ENCODE results near the gene PRKAG3.

Gene PRKAG3

DNA sequence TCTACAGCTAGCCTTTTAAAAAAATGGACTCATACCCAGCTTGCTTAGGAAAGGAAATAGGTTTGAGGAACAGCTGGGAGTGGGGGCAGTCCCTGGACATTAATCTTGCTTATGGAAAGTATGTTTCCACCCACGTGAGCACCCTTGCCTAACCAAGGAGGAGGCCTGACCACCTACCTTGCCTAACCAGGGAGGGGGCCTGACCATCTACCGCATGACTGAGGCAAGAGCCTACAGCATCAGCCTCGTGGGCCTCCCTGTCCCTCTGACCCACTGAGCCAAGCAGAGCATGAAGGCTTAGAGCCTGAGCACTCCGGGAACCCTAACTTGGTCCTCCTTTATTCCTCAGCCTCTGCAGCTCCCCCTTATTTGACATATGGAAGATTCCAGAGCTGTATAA is 20.2 kb downstream of the PRKAG3 start:
- Histone ChIP-seq H3K27ac (no peak overlapping the region), H3K9me3 (ENCODE audit: low read depth, low read length) (no peaks in the 10 kb centered on the region), H3K4me3 (no peak overlapping the region), H3K9ac (ENCODE audit: insufficient read length) (no peak overlapping the region), H3K36me3 (ENCODE audit: insufficient read depth, low read length) (no peaks in the 10 kb centered on the region)
- no peak for DNase-seq (ENCODE audit: low read depth, low spot score)
- TF ChIP-seq EZH2 (IDR thresholded peaks at IDR 0.05), result no peak
- TF ChIP-seq POLR2AphosphoS5 (IDR thresholded peaks at IDR 0.05; ENCODE audit: borderline replicate concordance, low read depth, low read length), result no peak
- TF ChIP-seq FOXP2 (optimal IDR thresholded peaks at IDR 0.05; ENCODE audit: control extremely low read depth, extremely low read length, insufficient read depth), result no peak

GRCh38 chr2:218810256-218810655 is 21.3 kb downstream of the PRKAG3 start:
- TF ChIP-seq EZH2 (IDR thresholded peaks at IDR 0.05) (no peak), POLR2AphosphoS5 (IDR thresholded peaks at IDR 0.05; ENCODE audit: borderline replicate concordance, low read depth, low read length) (no peak), FOXP2 (optimal IDR thresholded peaks at IDR 0.05; ENCODE audit: control extremely low read depth, extremely low read length, insufficient read depth) (no peak)
- peak; percentile 44 for DNase-seq (ENCODE audit: low read depth, low spot score)
- Histone ChIP-seq H3K4me3 (no peak overlapping the region), H3K27ac (peak overlapping the region; percentile 58; the same call in 1 of the 2 replicates), H3K36me3 (ENCODE audit: insufficient read depth, low read length) (no peaks in the 10 kb centered on the region), H3K9ac (ENCODE audit: insufficient read length) (no peak overlapping the region), H3K9me3 (ENCODE audit: low read depth, low read length) (no peaks in the 10 kb centered on the region)

GRCh38 chr2:218809515-218809914 is 22.1 kb downstream of the PRKAG3 start:
- H3K4me3 ChIP-seq, result no peak overlapping the region
- TF ChIP-seq EZH2 (IDR thresholded peaks at IDR 0.05) (no peak), POLR2AphosphoS5 (IDR thresholded peaks at IDR 0.05; ENCODE audit: borderline replicate concordance, low read depth, low read length) (no peak), FOXP2 (optimal IDR thresholded peaks at IDR 0.05; ENCODE audit: control extremely low read depth, extremely low read length, insufficient read depth) (no peak)
- H3K9me3 ChIP-seq (ENCODE audit: low read depth, low read length), result 0 out of 2 replicates have a peak, but pooled peaks cover 3% of the 10 kb centered on the region
- DNase-seq (ENCODE audit: low read depth, low spot score), result no peak
- H3K36me3 ChIP-seq (ENCODE audit: insufficient read depth, low read length), result no peaks in the 10 kb centered on the region
- H3K27ac ChIP-seq, result no peak overlapping the region
- H3K9ac ChIP-seq (ENCODE audit: insufficient read length), result no peak overlapping the region

DNA sequence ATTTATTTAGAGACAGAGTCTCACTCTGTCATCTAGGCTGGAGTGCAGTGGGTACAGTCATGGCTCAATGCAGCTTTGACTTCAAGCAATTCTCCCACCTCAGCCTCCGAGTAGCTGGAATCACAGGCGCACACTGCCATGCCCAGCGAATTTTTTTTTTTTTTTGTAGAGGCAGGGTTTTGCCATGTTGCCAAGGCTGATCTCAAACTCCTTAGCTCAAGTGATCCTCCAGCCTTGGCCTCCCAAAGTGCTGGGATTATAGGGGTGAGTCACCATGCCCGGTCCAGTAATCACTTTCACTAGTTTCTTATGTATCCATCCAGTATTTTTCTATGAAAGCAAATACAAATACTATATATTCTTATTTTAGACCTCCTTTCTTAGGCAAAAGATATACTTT is 24.0 kb downstream of the PRKAG3 start:
- DNase-seq (ENCODE audit: low read depth, low spot score), result no peak
- TF ChIP-seq FOXP2 (optimal IDR thresholded peaks at IDR 0.05; ENCODE audit: control extremely low read depth, extremely low read length, insufficient read depth), result no peak
- no peak for TF ChIP-seq POLR2AphosphoS5 (IDR thresholded peaks at IDR 0.05; ENCODE audit: borderline replicate concordance, low read depth, low read length)
- no peak for TF ChIP-seq EZH2 (IDR thresholded peaks at IDR 0.05)
- Histone ChIP-seq H3K27ac (peak overlapping the region; percentile 53), H3K9ac (ENCODE audit: insufficient read length) (no peak overlapping the region), H3K9me3 (ENCODE audit: low read depth, low read length) (peaks cover 8% of the 10 kb centered on the region; the same call in 1 of the 2 replicates), H3K4me3 (no peak overlapping the region), H3K36me3 (ENCODE audit: insufficient read depth, low read length) (no peaks in the 10 kb centered on the region)

DNA sequence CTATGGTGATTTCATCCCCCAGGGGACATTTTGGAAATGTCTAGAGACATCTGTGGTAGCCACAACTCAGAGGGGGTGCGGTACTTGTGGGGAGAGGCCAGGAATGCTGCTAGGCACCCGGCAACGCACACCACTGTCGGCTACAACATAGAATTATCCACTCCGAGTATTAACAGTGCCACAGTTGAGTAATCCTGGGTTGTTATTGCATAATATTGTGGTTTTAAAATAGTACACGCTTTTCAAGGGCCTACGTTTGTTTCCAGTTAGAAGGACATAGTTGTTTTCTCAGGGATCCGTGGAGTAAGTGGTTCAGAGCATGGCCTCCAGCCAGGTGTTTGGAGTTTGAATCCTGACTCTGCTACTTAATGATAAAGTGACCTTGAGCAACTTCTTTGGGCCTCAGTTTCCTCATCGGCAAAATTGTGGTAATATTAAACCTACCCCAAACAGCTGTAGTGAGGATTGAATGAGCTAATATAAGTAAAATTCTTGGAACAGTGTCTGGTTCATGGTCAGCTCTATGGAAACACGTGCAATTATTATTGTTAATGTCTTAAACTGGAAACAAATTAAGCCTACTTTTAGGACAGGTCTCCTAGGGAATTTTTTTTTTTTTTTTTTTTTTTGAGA is 25.1 kb downstream of the PRKAG3 start:
- H3K9ac ChIP-seq (ENCODE audit: insufficient read length), result peak overlapping the region; percentile 65
- TF ChIP-seq EZH2 (IDR thresholded peaks at IDR 0.05) (no peak), POLR2AphosphoS5 (IDR thresholded peaks at IDR 0.05; ENCODE audit: borderline replicate concordance, low read depth, low read length) (peak; percentile 72), FOXP2 (optimal IDR thresholded peaks at IDR 0.05; ENCODE audit: control extremely low read depth, extremely low read length, insufficient read depth) (peak; percentile 62)
- H3K27ac ChIP-seq, result peak overlapping the region; percentile 97
- H3K4me3 ChIP-seq, result peak overlapping the region; percentile 65
- H3K36me3 ChIP-seq (ENCODE audit: insufficient read depth, low read length), result no peaks in the 10 kb centered on the region
- peak; percentile 99 for DNase-seq (ENCODE audit: low read depth, low spot score)
- H3K9me3 ChIP-seq (ENCODE audit: low read depth, low read length), result peaks cover 8% of the 10 kb centered on the region; the same call in 1 of the 2 replicates

GRCh38 chr2:218805627-218806026 is 26.0 kb downstream of the PRKAG3 start:
- TF ChIP-seq EZH2 (IDR thresholded peaks at IDR 0.05) (no peak), POLR2AphosphoS5 (IDR thresholded peaks at IDR 0.05; ENCODE audit: borderline replicate concordance, low read depth, low read length) (no peak), FOXP2 (optimal IDR thresholded peaks at IDR 0.05; ENCODE audit: control extremely low read depth, extremely low read length, insufficient read depth) (no peak)
- peak overlapping the region; percentile 65 for H3K9ac ChIP-seq (ENCODE audit: insufficient read length)
- peak overlapping the region; percentile 65 for H3K4me3 ChIP-seq
- no peaks in the 10 kb centered on the region for H3K36me3 ChIP-seq (ENCODE audit: insufficient read depth, low read length)
- DNase-seq (ENCODE audit: low read depth, low spot score), result peak; percentile 51
- peak overlapping the region; percentile 97 for H3K27ac ChIP-seq
- H3K9me3 ChIP-seq (ENCODE audit: low read depth, low read length), result peaks cover 8% of the 10 kb centered on the region; the same call in 1 of the 2 replicates

DNA sequence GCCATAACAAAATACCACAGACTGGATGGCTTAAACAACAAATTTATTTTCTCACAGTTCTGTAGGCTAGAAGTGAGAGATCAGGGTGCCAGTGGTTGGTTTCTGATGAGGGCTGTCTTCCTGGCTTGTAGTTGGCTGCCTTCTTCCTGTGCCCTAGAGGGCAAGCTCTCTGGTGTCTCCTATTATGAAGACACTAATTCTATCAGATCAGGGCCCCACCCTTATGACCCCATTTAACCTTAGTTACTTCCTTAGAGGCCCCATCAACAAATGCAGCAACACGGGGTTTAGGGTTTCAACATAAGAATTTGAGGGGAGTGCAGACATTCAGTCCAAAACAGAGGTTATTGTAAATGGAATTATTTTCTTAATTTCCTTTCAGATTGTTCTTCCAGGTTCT is 26.8 kb downstream of the PRKAG3 start:
- no peak overlapping the region for H3K4me3 ChIP-seq
- H3K9ac ChIP-seq (ENCODE audit: insufficient read length), result no peak overlapping the region
- H3K27ac ChIP-seq, result peak overlapping the region; percentile 97
- peaks cover 8% of the 10 kb centered on the region; the same call in 1 of the 2 replicates for H3K9me3 ChIP-seq (ENCODE audit: low read depth, low read length)
- no peak for DNase-seq (ENCODE audit: low read depth, low spot score)
- no peak for TF ChIP-seq FOXP2 (optimal IDR thresholded peaks at IDR 0.05; ENCODE audit: control extremely low read depth, extremely low read length, insufficient read depth)
- H3K36me3 ChIP-seq (ENCODE audit: insufficient read depth, low read length), result no peaks in the 10 kb centered on the region

- TF ChIP-seq EZH2 (IDR thresholded peaks at IDR 0.05) (no peak), POLR2AphosphoS5 (IDR thresholded peaks at IDR 0.05; ENCODE audit: borderline replicate concordance, low read depth, low read length) (no peak), FOXP2 (optimal IDR thresholded peaks at IDR 0.05; ENCODE audit: control extremely low read depth, extremely low read length, insufficient read depth) (no peak)
Observed at GRCh38 chr2:218802386-218802994, 29.1 kb downstream of the PRKAG3 start.

More at GRCh38 chr2:218802386-218802994, 29.1 kb downstream of the PRKAG3 start:
- Histone ChIP-seq H3K27ac (peak overlapping the region; percentile 60), H3K9me3 (ENCODE audit: low read depth, low read length) (peaks cover 8% of the 10 kb centered on the region; the same call in 1 of the 2 replicates), H3K4me3 (no peak overlapping the region), H3K36me3 (ENCODE audit: insufficient read depth, low read length) (no peaks in the 10 kb centered on the region), H3K9ac (ENCODE audit: insufficient read length) (no peak overlapping the region)
- DNase-seq (ENCODE audit: low read depth, low spot score), result no peak
